Hepatocyte (in vitro differentiated cells): Measurements from ENCODE around the gene HES5. TPM values are rescaled to one million over a fixed set of nuclear protein-coding genes. Genes with fewer than 3 reads are reported as not detected.
"Not testable (repeated sequence)": the region's sequence is repeated elsewhere in the genome, so short reads cannot be mapped to it uniquely, and the experiment has no call there.

Experiments
- DNase-seq: peaks from one replicate; pipeline ENCODE4 v3.0.0-alpha.2; 2016; ENCODE audit warnings: low spot score
- H2AFZ ChIP-seq: fragments of 200-600 bp; sonication (generic); 2 replicates; pipeline ENCODE4 v1.6.0; 2016; ENCODE audit warnings: antibody characterized with exemption, mild to moderate bottlenecking
- H3K27ac ChIP-seq: fragments of 200-600 bp; sonication (generic); 2 replicates; pipeline ENCODE4 v1.5.1; 2016; ENCODE audit warnings: mild to moderate bottlenecking
- H3K27me3 ChIP-seq: fragments of 200-600 bp; sonication (generic); 2 replicates; pipeline ENCODE4 v1.6.1; 2016
- H3K36me3 ChIP-seq: fragments of 200-600 bp; sonication (generic); replicated peaks from 2 replicates; pipeline ENCODE4 v1.5.1; 2016; ENCODE audit warnings: low read depth; ENCODE audit not compliant: insufficient read depth
- H3K4me1 ChIP-seq: fragments of 200-600 bp; sonication (generic); 2 replicates; pipeline ENCODE4 v1.5.1; 2016; ENCODE audit warnings: mild to moderate bottlenecking, moderate library complexity; ENCODE audit not compliant: insufficient read depth
- H3K4me2 ChIP-seq: fragments of 200-600 bp; sonication (generic); 2 replicates; pipeline ENCODE4 v1.6.0; 2016
- H3K4me3 ChIP-seq: fragments of 200-600 bp; sonication (generic); 2 replicates; pipeline ENCODE4 v1.5.1; 2016; ENCODE audit warnings: mild to moderate bottlenecking
- H3K79me2 ChIP-seq: fragments of 200-600 bp; sonication (generic); 2 replicates; pipeline ENCODE4 v1.6.0; 2017; ENCODE audit warnings: mild to moderate bottlenecking
- H3K9me2 ChIP-seq: fragments of 200-600 bp; sonication (generic); replicated peaks from 2 replicates; pipeline ENCODE4 v1.6.0; 2017; ENCODE audit warnings: mild to moderate bottlenecking; ENCODE audit not compliant: insufficient read depth
- H3K9me3 ChIP-seq: fragments of 200-600 bp; sonication (generic); 2 replicates; pipeline ENCODE4 v1.5.1; 2016; ENCODE audit warnings: low read depth, mild to moderate bottlenecking
- H4K20me1 ChIP-seq: fragments of 200-600 bp; sonication (generic); 2 replicates; pipeline ENCODE4 v1.6.0; 2016; ENCODE audit warnings: mild to moderate bottlenecking; ENCODE audit not compliant: insufficient read depth, poor library complexity, severe bottlenecking
- EZH2 ChIP-seq: fragments of 200-600 bp; sonication (generic); IDR thresholded peaks from 2 replicates; pipeline ENCODE4 v1.6.1; 2016; ENCODE audit warnings: antibody characterized with exemption, mild to moderate bottlenecking, borderline replicate concordance
- EZH2phosphoT487 ChIP-seq: fragments of 200-600 bp; sonication (generic); IDR thresholded peaks from one replicate; pipeline ENCODE4 v1.6.1; 2018; ENCODE audit warnings: antibody characterized with exemption, mild to moderate bottlenecking, low read depth, moderate library complexity; ENCODE audit not compliant: unreplicated experiment, severe bottlenecking
- WGBS: methylation state at CpG from one replicate; pipeline ENCODE4 v1.1.6; 2016; ENCODE audit warnings: low lambda C conversion rate; ENCODE audit errors: missing lambda C conversion rate; 5-methylcytosine and 5-hydroxymethylcytosine counted together
- polyA plus RNA-seq: library from polyadenylated mRNA; unstranded; fragments of >200 nt; fragmentation: Nextera tagmentation; extraction: Ambion mirVana; gene quantifications from 2 replicates; pipeline ENCODE4 v1.2.1, GENCODE V29; 2016
- total RNA-seq: library from RNA; depleted of rRNA; stranded (reverse); fragments of >200 nt; gene quantifications from 2 replicates; pipeline ENCODE4 v1.2.3, GENCODE V29; 2014
- TF ChIP-seq, protein P1 (sequence below): fragments of 200-600 bp; sonication (generic); IDR thresholded peaks from 2 replicates; pipeline ENCODE4 v1.5.1; 2016; ENCODE audit warnings: antibody characterized with exemption, mild to moderate bottlenecking; ENCODE audit not compliant: poor library complexity

The HES5 gene
- total and polyA plus RNA-seq, 2 experiments from 2014 or later, result 1.0 TPM; not detected in 1

DNA sequence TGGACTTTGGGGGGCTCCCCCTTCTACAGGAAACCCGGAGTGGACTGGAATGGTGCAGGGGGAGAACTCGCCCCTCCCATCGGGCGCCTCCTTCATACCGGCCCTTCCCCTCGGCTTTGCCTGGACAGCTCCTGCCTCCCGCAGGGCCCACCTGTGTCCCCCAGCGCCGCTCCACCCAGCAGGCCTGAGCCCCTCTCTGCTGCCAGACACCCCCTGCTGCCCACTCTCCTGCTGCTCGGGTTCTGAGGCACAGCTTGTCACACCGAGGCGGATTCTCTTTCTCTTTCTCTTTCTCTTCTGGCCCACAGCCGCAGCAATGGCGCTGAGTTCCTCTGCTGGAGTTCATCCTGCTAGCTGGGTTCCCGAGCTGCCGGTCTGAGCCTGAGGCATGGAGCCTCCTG is 26.2 kb upstream of the HES5 start, which contains the start of gene TNFRSF14:
TSS of gene TNFRSF14 (plus strand) at position 95 of the 401 bp plus-strand sequence. CDS start at position 389, 294 bp downstream.
- Histone ChIP-seq H3K79me2 (no peaks in the 10 kb centered on the region), H4K20me1 (no peaks in the 10 kb centered on the region), H3K4me2 (peak within 1 kb of the TSS; percentile 72), H2AFZ (peak within 1 kb of the TSS; percentile 52), H3K27me3 (no peaks in the 10 kb centered on the region), H3K36me3 (no peaks in the 10 kb centered on the region), H3K27ac (peak within 1 kb of the TSS; percentile 45), H3K4me1 (peaks cover 15% of the 10 kb centered on the region), H3K9me3 (no peaks in the 10 kb centered on the region), H3K9me2 (no peaks in the 10 kb centered on the region), H3K4me3 (no peak within 1 kb of the TSS)
- 54% methylated on average over 12 of the region's 16 CpGs for WGBS
- peak; percentile 66 for DNase-seq
- TF ChIP-seq EZH2phosphoT487 (no peak), EZH2 (no peak)
- TF ChIP-seq, protein P1, sequence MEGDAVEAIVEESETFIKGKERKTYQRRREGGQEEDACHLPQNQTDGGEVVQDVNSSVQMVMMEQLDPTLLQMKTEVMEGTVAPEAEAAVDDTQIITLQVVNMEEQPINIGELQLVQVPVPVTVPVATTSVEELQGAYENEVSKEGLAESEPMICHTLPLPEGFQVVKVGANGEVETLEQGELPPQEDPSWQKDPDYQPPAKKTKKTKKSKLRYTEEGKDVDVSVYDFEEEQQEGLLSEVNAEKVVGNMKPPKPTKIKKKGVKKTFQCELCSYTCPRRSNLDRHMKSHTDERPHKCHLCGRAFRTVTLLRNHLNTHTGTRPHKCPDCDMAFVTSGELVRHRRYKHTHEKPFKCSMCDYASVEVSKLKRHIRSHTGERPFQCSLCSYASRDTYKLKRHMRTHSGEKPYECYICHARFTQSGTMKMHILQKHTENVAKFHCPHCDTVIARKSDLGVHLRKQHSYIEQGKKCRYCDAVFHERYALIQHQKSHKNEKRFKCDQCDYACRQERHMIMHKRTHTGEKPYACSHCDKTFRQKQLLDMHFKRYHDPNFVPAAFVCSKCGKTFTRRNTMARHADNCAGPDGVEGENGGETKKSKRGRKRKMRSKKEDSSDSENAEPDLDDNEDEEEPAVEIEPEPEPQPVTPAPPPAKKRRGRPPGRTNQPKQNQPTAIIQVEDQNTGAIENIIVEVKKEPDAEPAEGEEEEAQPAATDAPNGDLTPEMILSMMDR, result no peak

DNA sequence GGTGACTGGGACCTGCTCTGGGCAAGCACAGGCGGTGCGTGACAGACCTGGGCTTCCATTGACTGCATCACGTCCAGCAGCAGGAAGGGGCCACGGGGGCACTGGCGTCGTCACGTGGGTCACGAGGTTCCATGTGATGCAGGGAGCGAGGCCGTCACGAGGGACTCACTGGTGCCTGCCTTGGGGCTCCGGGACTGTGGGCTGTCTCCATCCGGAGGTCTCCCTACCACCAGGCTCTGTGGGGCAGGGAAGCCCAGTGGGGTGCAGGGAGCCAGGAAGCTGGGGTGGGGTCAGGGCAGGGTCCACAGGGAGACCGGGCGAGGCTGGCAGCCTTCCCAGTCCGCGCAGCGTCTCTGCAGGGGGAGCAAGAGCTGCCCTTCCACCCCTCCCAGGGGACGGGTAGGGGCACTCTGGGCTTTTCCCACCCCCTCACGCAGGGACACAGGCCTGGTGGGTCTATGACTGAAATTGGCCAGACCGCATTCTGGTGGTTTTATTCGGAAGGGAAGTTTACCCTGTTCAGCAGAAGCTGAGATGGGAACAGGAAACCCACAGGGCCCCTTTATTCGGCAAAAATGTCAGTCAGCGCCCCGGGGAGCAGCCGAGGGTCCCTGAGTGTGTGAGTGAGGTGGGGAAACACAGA is 25.7 kb upstream of the HES5 start:
- Histone ChIP-seq H3K36me3 (no peaks in the 10 kb centered on the region), H3K4me1 (peaks cover 15% of the 10 kb centered on the region), H3K79me2 (no peaks in the 10 kb centered on the region), H3K4me2 (peak overlapping the region; percentile 72), H3K9me2 (no peaks in the 10 kb centered on the region), H3K4me3 (no peak overlapping the region), H3K27ac (peak overlapping the region; percentile 45), H4K20me1 (no peaks in the 10 kb centered on the region), H2AFZ (no peak overlapping the region), H3K9me3 (no peaks in the 10 kb centered on the region), H3K27me3 (no peaks in the 10 kb centered on the region)
- 80% methylated on average over 20 of the region's 26 CpGs for WGBS
- TF ChIP-seq EZH2, result no peak
- no peak for DNase-seq

DNA sequence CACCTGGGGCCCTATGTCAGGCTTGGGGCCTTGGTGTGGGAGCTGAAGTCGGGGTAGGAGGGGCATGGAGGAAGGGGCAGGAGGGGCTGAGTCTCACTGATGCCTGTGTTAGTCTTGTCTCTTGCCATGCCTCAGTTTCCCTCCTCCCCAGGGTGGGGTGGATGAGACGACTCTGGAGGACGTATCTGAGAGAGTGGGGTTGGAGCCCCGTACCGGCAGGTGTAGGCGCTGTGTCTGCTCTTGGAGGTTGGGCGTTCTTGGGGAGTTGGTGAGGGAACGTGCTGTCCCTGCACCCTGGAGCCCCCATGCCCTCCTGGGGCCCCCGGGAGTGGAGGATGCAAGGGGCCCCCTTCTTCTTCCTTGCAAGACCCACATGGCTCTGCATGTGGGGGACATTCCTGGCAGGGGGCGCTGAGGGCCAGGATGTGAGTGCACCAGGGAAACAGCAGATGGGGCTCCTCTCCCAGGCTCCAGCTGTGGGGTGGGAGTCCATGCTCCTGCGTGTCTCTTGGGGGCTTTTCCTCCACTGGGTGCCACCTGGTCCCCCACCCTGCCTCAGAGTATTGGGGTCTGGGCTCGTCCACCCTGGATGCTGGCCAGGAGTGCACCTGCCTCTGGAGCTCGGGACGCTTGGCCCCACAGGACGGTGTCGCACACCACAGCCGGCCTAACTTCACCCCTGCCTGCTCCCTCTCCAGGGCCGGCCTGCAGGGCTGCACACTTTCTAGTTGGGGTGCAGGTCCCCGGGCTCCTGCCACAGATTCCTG is 24.7 kb upstream of the HES5 start:
- H3K36me3 ChIP-seq, result no peaks in the 10 kb centered on the region
- H3K27me3 ChIP-seq, result no peaks in the 10 kb centered on the region
- H3K9me3 ChIP-seq, result no peaks in the 10 kb centered on the region
- no peak overlapping the region for H3K27ac ChIP-seq
- no peaks in the 10 kb centered on the region for H4K20me1 ChIP-seq
- peaks cover 15% of the 10 kb centered on the region for H3K4me1 ChIP-seq
- no peaks in the 10 kb centered on the region for H3K79me2 ChIP-seq
- no peak overlapping the region for H3K4me3 ChIP-seq
- DNase-seq, result peak; percentile 44
- TF ChIP-seq, protein P1, result peak; percentile 53
- TF ChIP-seq EZH2, result no peak
- H2AFZ ChIP-seq, result no peak overlapping the region
- 80% methylated on average over 19 of the region's 19 CpGs for WGBS
- no peaks in the 10 kb centered on the region for H3K9me2 ChIP-seq
- no peak overlapping the region for H3K4me2 ChIP-seq

DNA sequence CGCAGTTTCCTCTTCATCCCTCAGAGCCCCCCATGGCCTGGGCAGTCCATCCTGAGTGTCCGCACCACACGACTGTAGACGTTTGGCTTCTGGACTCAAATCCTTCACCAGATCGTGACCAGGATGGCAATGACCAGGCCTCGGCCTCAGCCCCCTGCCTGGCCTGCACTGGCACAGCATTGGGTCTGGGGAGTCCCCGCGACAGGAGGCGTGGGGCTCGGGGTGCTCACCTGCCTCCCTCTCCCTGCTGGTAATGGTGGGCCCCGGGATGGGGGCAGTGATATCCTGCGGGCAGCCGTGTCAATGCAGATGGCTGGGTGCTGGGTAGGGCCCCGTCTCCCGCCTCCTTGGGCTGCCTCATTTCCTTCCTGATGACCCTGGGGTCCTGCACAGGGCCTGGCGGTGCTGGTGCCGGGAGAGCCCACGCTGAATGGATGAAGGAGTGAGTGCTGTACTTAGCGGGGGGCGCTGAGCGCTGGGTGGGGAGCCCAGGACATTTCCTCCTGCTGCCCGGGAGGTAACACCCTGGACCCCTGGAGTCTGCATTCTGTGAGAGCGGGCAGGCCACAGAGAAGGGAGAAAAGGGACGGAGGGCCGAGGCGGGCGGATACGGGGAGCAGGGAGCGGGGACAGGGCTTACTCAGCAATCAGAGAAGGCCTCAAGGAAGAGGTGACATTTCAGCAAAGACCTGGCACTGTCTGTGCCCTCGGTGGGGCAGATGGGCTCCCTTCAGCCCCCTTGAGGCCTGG is 24.0 kb upstream of the HES5 start:
- no peaks in the 10 kb centered on the region for H3K9me3 ChIP-seq
- H3K4me3 ChIP-seq, result no peak overlapping the region
- peaks cover 15% of the 10 kb centered on the region for H3K4me1 ChIP-seq
- no peaks in the 10 kb centered on the region for H4K20me1 ChIP-seq
- TF ChIP-seq EZH2phosphoT487 (no peak), EZH2 (no peak)
- TF ChIP-seq, protein P1, result no peak
- no peak overlapping the region for H3K27ac ChIP-seq
- WGBS, result 91% methylated on average over 27 of the region's 30 CpGs
- no peaks in the 10 kb centered on the region for H3K27me3 ChIP-seq
- no peak overlapping the region for H2AFZ ChIP-seq
- H3K4me2 ChIP-seq, result no peak overlapping the region
- H3K36me3 ChIP-seq, result no peaks in the 10 kb centered on the region
- H3K9me2 ChIP-seq, result no peaks in the 10 kb centered on the region
- DNase-seq, result no peak
- H3K79me2 ChIP-seq, result no peaks in the 10 kb centered on the region

DNA sequence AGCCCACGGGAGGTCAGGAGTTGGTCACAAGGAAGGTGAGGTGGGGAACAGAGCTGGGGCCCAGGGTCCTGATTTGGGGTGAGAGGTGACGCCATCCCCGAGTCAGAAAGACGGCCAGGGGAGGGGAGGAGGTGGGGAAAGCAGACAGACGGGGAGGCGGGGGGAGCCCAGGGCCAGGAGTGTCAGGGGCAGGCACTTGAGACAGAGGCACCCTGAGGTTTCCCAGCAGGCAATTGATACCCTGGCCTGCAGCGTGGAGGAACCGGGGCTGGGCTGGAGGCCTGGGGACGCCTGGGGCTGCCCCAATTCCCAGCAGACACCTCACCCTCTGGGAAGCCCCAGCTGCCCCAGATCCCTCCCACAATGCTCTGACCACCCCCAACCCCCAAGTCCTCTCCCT is 23.0 kb upstream of the HES5 start:
- H3K27ac ChIP-seq, H4K20me1 ChIP-seq, H3K9me2 ChIP-seq, H3K4me2 ChIP-seq, H3K36me3 ChIP-seq, H3K79me2 ChIP-seq, H2AFZ ChIP-seq, H3K27me3 ChIP-seq, H3K9me3 ChIP-seq, H3K4me3 ChIP-seq, DNase-seq: not testable (repeated sequence)
- peaks cover 15% of the 10 kb centered on the region for H3K4me1 ChIP-seq
- WGBS, result 41% methylated on average over 3 of the region's 9 CpGs
